ENCODE data around the gene PARL. TPM values are rescaled to one million over a fixed set of nuclear protein-coding genes. Genes with fewer than 3 reads are reported as not detected.

The PARL gene
- total and polyA plus RNA-seq, 2 donors (not counting 3 experiments of a cell fraction or from before 2014, with no cell fraction given), result 38.8 to 48.1 TPM

DNA sequence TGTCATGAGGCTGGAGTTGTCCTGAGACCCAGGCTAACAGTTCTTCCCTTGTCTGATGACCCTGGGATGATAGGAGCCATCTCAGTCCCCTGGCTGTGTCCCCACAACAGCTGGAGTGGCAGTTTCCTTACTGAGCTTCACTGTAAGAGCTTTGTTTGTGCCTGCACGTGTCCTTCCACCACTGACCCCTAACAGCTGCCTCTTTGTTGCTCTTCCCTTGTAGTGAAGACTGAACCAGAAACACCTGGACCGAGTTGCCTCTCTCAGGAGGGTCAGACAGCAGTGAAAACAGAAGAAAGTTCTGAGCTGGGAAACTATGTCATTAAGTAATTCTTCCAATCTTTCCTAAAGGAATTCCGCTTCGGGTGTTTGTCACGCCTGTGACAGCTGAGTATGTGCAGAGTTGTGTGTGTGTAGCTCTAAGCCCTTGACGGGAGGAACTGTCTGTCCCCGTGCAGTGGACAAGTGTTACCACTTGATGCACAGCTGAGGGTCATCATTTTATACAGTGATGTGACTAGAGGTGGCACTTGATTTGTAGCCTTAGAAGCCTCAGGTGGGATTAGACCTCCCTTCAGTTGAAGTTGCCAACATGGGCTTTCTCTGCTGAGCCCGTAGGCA lies 84.3 kb downstream of the PARL start:
- intact Hi-C loops (cut with micrococcal nuclease), result no loop called here
- H3K36me3 ChIP-seq (ENCODE audit: control insufficient read depth in 2 of 2, extremely low read depth in 1 of 2, insufficient read depth in 2 of 2, low read length in 2 of 2), result peaks cover 35% of the 10 kb centered on the region in 2 experiments
- H3K4me2 ChIP-seq (ENCODE audit: insufficient read depth, low read length), result no peak overlapping the region
- H3K27ac ChIP-seq (ENCODE audit: insufficient read depth, low read depth, low read length), result no peak overlapping the region
- no peak for DNase-seq (ENCODE audit: low read depth, low spot score)
- H2AFZ ChIP-seq (ENCODE audit: low read depth, low read length), result no peak overlapping the region
- FAIRE-seq, result no peak
- TF ChIP-seq POLR2AphosphoS5 (IDR thresholded peaks at IDR 0.05; ENCODE audit: insufficient read depth, low read depth, low read length) (no peak), MYC (IDR thresholded peaks at IDR 0.05; ENCODE audit: low read depth, low read length) (no peak), JUN (IDR thresholded peaks at IDR 0.05; ENCODE audit: borderline replicate concordance, insufficient read depth, insufficient read length, low read depth) (no peak), MAX (IDR thresholded peaks at IDR 0.05; ENCODE audit: insufficient read depth, insufficient read length) (no peak), GATA2 (IDR thresholded peaks at IDR 0.05; ENCODE audit: insufficient read depth, insufficient read length, low read depth, low read length) (no peak), EZH2 (IDR thresholded peaks at IDR 0.05; ENCODE audit: borderline replicate concordance, low read depth, low read length, severe bottlenecking) (no peak), POLR2A (IDR thresholded peaks at IDR 0.05; ENCODE audit: low read depth, low read length) (no peak), CTCF (IDR thresholded peaks at IDR 0.05; ENCODE audit: extremely low read depth in 1 of 2, insufficient read depth in 1 of 2, low read depth in 1 of 2, low read length in 2 of 2) (no peak), FOS (IDR thresholded peaks at IDR 0.05; ENCODE audit: borderline replicate concordance, insufficient read depth, low read length) (no peak)
- ChIA-PET CTCF (interaction anchor here (1.2 kb wide), 1 partner anchor 84 kb away, joined by 3 read pairs; the partner anchor contains the start of gene PARL), POLR2A (no interaction called here)
- no peak overlapping the region for H3K4me3 ChIP-seq (replicated peaks in 1 of 3; ENCODE audit: insufficient read depth in 1 of 3, low read depth in 1 of 3, low read length in 3 of 3)
- no peaks in the 10 kb centered on the region for H4K20me1 ChIP-seq (replicated peaks; ENCODE audit: control insufficient read depth, extremely low read depth, insufficient read depth, low read length)
- H3K27me3 ChIP-seq (ENCODE audit: control insufficient read depth in 2 of 2, insufficient read depth in 2 of 2, low read length in 2 of 2), result no peaks in the 10 kb centered on the region
- H3K9me3 ChIP-seq (replicated peaks; ENCODE audit: control insufficient read depth, insufficient read depth, low read length), result no peaks in the 10 kb centered on the region
- no peaks in the 10 kb centered on the region for H3K4me1 ChIP-seq (ENCODE audit: control insufficient read depth, extremely low read depth, insufficient read depth, low read length)
- dilution Hi-C loops (cut with MboI; ENCODE audit: extremely low pct_ligation_motif_present, low sequenced_read_pairs), result no loop called here
- no peaks in the 10 kb centered on the region for H3K79me2 ChIP-seq (ENCODE audit: control insufficient read depth, insufficient read depth, low read length)
- BruUV-seq (replicated peaks), result no TSS peak
- no peak overlapping the region for H3K9ac ChIP-seq (replicated peaks; ENCODE audit: extremely low read depth, insufficient read depth, low read length)
- no peaks in the 10 kb centered on the region for H3K9me1 ChIP-seq (replicated peaks; ENCODE audit: control insufficient read depth, extremely low read depth, insufficient read depth, low read length)

All from endothelial cell of umbilical vein (primary cell).